A549 (cell line): ENCODE measurements around the gene ZDHHC9.

Experiments used
- EP300 ChIP-seq, 2 experiments: fragments of >200 bp; sonication (Bioruptor Twin); formaldehyde crosslinking; IDR thresholded peaks; 2 replicates in 1 of 2; 3 replicates in 1 of 2; pipeline ENCODE4 v1.6.1; 2016 to 2017
- PHF8 ChIP-seq: fragments of 200-600 bp; sonication (generic); IDR thresholded peaks from 2 replicates; pipeline ENCODE4 v1.6.1; 2016; ENCODE audit warnings: low read depth, mild to moderate bottlenecking, antibody characterized with exemption, moderate library complexity, borderline replicate concordance
- RCOR1 ChIP-seq: fragments of 150-350 bp; IDR thresholded peaks from 2 replicates; pipeline ENCODE4 v1.6.1; 2014; ENCODE audit warnings: antibody characterized with exemption, low read length, low read depth
- SMC3 ChIP-seq: fragments of >200 bp; sonication (Bioruptor Twin); formaldehyde crosslinking; IDR thresholded peaks from 3 replicates; pipeline ENCODE4 v1.6.1; 2018; ENCODE audit warnings: inconsistent platforms
- SREBF2 ChIP-seq: fragments of 450-650 bp; IDR thresholded peaks from 2 replicates; pipeline ENCODE4 v1.6.1; 2014; ENCODE audit warnings: mild to moderate bottlenecking, moderate library complexity
- TF ChIP-seq, protein P1 (sequence below): fragments of >200 bp; sonication (Bioruptor Twin); formaldehyde crosslinking; IDR thresholded peaks from 3 replicates; pipeline ENCODE4 v1.5.1; 2016

DNA sequence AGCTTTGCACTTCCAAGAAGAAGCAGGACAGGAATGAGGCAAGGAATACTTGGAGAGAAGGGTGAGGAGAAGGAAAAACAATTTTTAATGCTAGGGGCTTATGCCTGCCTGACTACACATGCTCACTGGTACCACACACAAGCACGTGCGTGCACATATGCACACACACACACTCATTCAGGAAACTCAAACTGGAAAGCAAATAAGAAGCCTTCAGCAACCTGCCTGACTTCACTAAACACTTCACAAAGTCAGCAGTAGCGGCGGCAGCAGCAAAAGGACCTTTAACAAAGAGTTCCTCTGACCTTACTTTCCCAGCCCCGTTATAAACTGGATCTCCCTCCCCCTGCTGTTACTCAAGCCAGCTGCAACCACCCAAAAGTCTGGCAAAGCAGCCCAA lies 3.3 kb downstream of the ZDHHC9 start:
- TF ChIP-seq SREBF2 (no peak), RCOR1 (no peak), EP300 (IDR thresholded peaks at IDR 0.05) (no peak), SMC3 (no peak), PHF8 (no peak)
- TF ChIP-seq, protein P1, sequence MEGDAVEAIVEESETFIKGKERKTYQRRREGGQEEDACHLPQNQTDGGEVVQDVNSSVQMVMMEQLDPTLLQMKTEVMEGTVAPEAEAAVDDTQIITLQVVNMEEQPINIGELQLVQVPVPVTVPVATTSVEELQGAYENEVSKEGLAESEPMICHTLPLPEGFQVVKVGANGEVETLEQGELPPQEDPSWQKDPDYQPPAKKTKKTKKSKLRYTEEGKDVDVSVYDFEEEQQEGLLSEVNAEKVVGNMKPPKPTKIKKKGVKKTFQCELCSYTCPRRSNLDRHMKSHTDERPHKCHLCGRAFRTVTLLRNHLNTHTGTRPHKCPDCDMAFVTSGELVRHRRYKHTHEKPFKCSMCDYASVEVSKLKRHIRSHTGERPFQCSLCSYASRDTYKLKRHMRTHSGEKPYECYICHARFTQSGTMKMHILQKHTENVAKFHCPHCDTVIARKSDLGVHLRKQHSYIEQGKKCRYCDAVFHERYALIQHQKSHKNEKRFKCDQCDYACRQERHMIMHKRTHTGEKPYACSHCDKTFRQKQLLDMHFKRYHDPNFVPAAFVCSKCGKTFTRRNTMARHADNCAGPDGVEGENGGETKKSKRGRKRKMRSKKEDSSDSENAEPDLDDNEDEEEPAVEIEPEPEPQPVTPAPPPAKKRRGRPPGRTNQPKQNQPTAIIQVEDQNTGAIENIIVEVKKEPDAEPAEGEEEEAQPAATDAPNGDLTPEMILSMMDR = no peak
